GM19043 (cell line): ENCODE data around the gene TRIM32.

ENCODE experiments used
- ATAC-seq: cut with Tn5 transposase; IDR thresholded peaks from one replicate; pipeline ENCODE4 v1.9.1; 2021; ENCODE audit warnings: low read depth; ENCODE audit not compliant: unreplicated experiment

Gene TRIM32

DNA sequence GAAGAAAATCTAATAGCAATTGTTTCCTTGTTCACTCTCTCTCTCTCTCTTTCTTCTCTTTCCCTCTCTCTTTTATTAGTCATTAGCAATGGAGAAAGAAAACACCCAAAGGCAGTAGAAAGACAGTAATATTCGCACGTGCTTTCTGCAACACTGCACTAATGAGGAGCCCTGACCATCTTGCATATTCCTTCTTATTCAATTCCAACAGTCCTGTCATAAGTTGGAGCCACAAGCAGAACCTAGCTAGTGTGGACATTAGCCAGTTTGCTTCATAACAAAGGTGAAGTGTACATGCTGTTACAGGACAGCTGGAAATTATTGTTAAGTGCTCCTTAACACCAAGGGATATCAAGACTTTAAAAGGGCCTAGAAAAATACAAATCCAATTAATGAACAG is 63.4 kb downstream of the TRIM32 start:
- no peak for ATAC-seq
